Measurements from ENCODE around the gene RGMA.

Gene RGMA

DNA sequence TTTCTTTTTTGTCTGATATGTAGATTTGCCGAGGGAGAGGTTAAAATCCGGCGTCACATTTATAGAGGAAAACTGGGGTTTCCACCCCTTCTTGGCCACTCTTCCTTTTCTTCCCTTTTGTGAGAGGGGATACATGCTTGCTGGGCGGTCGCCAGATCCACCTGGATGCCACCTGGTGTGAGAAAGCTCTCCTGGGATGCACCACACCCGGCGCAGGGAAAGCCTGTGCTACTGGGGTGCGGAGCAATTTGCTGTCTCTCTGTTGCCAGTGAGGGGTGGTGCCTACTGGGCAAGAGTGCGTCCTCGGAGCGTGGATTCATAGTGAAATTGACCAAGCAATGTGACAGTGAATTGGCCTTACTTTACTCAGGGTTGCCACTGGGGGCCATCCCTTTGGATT lies 2.5 kb upstream of the RGMA start:
- DNase-seq = no peak

DNA sequence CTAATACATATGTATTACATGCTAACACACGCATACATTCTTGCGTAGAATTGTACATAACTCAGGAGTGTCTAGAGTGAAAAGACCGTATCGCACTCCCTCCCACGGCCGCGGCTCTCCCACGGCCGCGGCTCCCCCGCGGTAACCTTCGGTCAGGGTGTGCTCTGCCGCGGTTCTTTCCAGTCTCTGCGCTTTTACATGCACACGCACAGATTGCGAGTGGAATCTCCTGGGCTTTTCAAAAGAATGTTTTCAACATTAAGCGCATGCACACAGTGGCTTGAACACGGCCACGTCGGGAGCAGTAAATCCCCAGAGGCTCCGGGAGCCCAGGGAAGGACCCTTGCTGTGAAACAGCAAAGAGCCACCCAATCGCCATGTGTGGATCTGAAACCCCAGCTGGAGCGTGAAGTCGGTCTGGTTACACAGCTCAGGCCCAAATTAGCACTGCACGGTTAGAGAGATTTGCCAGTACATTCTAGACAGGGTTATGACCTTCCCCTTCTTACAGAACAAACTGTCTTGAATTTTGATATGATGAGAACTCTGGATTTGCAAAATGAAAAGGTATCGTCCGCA lies 805 bp upstream of the RGMA start:
- DNase-seq = no peak

DNA sequence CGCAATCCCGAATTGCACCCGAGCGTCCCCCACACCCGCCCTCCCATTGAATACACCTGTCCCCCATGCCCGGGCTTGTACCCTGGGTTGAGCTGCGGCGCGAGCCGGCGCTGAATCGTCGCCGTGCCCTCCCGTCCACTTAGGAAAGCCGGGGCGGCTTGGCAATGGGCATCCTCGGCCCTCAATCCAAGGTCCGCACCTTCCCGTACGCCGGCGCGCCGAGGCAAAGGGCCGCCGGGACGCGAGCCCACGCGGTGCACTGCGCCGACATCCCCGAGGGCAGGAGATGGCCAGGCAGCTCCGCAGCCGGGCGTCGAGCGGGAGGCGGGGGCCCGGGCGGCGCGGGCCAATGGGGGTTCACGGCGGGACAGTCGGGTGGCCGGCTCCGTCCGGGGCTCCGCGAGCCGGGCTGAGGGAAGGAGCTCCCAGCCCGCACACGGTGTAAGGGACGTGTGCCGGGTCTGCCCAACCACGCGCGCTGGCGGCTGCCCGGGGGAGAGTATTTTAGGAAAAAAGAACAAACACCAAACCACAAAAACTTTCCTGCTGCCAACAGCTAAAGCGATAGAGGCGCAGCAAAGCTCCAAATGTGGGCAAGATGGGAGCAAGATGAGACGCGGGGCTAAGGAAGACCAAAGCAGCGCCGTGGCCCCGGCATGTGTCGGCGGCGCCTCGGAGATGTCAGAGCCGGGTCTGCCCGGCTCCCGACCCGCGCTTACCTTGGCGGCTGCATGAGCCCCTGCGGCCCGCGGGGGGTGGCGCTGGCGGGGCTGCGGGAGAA lies 621 bp downstream of the RGMA start:
- DNase-seq = no peak

DNA sequence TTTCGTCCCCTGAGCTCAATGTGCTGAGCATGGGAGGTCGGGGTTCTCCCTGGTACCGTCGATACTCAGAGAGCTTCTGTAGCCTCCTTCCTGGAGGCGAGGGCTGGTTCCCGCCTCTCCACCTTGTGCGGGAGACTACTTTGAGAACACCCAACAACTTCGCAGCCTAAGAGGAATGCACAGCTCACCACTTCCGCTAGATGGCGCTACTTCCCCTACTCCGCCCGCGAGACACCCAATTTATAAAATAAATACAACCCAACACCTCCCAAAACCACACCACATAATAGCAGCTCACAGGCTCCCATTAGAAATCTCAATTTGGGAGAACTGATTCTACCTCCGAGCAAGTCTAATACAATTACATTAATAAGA lies 1.2 kb downstream of the RGMA start:
- peak; percentile 29 for DNase-seq

DNA sequence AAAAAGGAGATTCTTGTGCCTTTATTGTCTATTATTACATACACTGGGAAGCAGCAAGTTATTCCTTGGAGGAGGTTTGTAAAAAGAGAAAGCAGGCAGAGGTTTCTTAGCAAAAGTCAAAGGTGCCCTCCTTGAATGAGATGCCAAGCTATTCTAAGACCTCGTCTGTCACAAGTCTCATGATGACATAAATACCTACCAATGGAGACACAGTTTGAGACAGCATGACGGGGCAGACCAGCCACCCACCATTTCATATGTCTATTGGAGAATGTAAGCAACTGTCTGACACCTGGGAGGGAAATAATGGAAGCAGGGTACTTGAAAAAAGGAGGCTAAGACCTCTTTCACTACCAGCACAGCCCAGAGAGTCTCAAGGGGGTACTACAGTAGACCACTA lies 2.2 kb downstream of the RGMA start:
- DNase-seq = no peak

DNA sequence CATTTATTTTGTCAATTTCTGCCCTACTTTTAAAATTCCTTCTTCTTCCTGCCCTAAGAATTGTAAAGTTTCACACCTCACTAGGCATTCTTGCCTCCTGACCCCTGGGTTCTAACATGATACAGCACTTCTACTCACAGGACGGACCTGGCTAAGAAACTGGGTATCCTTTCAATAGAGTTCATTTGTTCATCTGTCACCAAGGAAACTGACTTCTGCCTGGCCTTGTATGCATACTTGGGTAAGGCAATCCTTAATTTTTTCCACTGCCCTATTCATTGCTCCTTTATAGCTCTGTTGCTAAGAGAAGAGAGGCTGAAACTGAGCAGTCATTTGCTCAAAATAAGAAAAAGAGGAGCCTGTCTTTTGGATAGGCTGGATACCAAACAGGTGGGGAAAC lies 3.3 kb downstream of the RGMA start:
- DNase-seq = no peak

DNA sequence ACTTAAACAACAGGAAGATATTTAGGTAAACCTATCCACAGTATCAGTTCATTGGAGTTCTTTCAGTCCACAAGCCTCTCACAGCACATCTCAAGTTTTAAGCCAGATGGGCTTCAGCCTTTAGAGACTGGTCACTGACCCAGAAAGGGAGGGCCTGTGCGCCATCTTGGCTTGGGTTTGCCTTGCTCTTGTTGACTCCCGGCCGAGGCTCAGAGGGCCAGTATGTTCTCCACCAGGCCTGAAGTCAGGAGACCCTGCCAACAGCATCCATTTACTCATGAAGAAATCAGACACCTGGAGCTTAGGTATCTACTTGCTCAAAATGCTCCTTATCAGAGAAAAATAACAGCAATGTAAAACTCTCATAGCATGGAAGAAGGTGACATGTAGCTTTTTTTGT lies 6.2 kb downstream of the RGMA start:
- DNase-seq = no peak

DNA sequence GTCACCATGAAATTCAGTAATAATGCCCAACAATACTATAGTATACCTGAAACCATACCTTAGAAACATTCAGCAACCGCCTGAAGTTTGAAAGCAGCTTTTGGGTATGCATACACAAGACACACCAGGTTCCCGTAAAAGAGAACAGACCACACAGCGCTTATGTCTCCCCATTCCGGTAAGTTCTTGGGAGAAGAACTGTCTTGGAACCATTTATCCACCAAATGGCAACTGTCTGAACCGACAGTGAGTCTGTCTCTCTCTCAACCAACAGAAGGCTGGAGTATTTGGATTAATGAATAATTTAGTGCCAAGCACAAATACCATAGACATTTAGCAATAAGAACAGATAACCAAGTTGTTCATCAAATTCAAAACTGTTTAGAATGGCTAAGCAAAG lies 7.6 kb downstream of the RGMA start:
- no peak for DNase-seq

DNA sequence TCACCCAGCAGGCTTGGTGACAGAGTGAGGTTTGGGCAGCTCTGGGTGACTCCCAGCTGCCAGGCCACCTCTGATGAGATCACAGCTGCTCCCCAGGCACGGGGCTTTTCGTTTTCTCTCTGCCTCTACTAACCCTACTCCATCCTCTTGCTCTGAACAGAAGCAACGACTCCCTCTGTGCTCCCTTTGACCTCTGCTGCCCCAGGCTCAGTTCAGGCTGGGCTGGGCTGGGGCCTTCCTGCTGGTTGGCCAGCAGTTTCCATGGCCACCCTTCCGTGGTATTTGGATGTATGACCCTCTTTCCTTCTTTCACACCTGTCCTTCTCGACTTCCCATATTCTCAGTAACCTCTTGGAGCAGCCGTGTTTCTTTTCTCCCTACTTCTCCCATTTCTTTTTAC lies 8.6 kb downstream of the RGMA start:
- no peak for DNase-seq

DNA sequence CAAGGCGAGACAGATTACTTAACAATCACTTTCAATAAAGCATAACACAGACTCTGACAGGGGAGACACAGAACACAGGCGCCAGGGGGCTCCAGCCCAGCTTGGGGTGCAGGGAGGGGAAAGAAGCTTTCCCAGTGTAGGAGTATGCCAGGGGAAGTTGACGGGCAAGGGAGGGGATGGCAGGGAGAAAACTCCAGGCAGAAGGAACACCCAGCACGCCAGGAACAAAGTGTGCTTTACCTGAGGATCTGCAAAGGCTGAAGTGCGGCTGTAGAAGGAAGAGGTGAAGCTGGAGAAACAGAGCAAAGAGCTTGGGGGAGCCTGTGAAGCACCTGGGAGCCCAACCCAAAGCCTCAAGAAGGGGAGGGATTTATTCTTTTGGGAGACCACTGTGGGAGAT lies 12.1 kb downstream of the RGMA start:
- no peak for DNase-seq

DNA sequence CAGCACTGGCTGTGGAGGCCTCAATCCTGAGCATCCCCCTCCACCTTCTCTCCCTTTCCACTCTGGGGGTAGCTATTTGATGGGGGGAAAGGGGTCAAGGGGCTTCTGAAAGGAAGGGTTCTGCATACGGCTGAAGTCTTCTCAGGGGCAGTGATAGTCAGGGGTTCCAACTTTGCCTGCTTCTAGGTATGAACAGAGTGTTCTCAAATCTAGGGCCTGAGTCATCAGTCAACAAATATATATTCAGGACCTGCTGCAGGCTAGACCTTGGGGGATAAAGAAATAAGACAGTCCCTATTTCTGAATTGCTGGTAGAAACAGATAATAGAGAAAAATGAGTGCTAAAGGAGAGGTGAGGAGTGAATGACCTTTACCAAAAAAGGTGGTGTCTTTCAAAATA lies 12.8 kb downstream of the RGMA start:
- DNase-seq = no peak

DNA sequence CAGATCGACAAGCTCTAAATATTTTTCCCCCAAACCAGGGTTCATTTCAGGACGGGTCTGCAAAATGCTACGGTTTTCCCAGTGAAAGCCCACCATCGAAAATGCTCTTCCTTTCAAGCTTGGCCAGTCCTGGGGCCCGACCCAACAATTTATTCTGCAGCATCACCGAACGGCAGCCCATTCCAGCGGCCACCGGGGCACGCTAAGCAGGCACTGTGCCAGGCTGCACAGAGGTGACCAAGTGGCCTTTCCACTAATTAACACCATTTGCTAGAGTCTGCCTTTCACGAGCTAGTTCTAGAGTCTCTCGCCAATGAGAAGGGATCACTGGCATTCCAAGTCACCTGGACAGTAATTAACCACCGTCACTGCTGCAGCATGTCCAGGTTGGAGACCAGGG lies 14.4 kb downstream of the RGMA start:
- no peak for DNase-seq

DNA sequence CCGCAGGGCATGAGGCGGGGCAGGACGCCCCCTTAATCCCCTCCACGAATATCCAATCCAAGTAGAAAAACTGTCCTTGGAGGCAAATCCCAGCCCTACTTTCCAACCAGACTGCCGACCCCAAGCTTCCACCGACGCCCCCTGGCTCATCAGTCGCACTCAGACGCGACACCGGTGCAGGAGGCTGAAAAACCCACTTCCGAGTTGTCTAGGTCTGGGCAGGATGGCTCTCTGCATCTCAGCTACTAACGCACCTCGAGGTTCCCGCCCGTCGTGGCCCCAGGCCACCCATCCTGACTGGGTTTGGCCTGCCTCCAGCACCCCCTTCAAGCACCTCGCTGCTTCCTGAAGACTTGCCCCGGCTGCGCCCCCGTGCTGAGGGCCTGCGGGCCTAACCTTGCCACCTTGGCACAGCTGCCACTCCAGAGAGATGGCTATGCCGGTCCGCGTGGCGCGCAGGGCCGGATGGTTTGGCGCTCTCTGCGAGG lies 15.5 kb downstream of the RGMA start:
- no peak for DNase-seq

DNA sequence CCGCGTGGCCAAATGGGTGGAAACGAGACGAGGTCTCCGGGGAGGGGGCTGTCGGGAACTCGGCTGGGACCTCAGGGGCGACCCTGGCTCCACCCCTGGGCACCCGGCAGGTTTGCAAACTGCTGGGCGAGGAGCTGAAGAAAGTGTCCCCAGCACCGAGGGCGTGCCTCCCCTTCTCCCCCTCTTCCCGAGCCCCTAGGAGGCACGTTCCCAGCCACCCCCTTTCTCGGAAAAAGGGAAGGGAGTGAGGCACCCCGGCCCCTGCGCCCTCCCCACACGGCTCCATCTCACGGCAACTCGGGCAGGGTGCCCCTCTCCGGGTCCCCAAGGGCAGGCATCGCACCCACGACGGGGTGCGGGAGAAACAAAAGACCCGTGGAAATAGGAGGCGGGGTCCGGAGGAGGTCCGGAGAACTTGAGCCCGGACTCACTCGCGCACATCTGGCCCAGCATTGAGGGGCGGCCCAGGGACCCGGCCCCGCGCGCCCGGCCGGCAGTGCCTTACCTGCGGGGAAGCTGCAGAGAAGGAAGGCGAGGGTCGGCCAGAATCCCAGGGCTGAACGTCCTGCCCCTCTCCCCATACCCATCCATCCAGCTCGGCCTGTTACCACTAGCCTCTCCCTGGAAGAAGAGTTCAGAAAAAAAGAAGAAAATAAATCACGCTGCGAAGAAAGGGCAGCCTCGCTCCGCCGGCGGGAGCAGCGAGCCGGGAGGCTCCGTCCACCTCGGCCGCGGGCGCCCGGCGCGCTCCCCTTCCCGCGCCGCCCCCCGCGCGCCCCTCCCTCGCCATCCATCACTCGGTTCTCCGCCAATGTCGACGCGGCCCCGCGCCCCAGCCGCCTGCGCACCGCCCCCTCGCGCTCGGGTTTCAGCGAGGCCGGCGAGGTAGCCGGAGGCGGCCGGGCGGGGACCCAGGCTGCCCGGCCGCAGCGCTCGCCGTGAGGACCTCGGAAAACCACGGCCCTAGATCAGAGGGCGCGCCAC lies 16.3 kb downstream of the RGMA start:
- peak; percentile 45 for DNase-seq

DNA sequence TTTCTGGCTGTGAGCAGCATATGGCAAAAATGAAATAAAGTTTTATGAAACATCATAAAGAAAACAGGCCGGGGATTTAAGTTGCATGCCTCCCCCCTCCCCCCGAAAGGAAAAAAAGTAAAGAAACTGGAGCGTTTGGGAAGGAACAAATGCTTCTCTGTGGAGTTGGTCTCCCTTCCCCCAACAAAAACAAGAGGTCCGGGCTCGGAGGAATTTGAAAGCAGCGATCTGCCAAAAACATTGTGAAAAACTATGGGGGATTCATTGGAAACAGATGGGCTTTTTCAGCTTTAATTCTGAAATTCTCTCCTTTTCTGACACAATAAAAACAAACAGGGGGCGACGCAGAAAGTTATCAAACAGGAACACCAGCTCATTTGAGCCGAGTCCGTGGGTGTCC lies 17.0 kb downstream of the RGMA start:
- no peak for DNase-seq

DNA sequence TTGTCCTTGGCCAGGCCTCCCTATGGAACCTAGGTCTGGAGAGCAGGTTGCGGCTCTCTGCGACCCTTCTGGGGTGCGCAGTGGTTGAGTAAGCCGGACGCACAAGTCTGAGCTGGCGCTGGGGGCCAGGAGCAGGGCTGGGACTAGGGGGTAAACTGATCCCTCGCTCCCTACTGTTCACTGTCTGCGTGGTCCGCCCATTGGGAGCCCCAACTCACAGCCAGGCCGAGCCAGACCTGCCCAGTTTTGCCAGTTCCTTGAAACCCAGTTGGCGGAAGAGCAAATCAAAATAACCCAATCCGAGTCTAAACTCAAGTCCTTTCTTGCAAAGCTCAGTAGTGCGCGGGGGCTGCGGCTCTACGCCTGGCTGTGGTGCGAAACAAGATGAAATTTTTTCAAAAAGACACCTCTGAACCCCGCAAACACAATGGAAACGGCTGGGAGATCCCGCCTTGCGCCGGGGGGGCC lies 17.5 kb downstream of the RGMA start:
- DNase-seq = no peak

DNA sequence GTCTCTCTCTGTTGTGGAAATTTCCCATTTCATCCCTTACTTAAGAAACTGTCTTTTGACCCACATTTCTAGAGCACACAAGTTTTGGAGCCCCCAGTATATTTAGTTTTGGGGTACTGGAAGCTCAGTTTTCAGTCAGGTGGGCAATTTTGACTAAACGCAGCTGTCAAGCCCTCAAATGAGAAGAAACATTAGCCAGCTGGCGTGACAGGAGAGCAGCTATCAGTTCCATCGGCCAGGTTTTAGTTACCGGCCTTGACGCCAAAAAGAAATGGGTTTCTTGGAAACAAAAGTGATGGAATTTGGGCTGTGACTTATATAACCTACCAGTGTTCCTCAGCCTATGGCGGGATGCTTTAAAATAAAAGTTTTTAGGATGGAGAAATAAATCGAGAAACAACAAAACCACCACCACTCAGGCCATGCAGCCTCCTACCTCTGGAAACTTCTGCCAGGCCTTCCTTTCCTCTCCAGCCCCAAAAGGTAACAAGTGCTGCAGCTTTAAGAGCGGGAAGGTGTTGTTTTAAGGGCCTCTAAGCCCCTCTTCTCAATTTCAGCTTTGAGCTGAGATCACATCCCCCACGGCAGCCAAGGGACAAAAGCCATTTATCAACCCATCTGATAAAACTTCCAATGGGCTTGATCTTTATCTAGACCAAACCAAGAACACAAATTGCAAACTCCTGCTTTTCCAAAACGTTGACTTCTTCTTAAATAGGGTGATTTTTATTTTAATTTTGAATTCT lies 18.3 kb downstream of the RGMA start:
- DNase-seq = no peak

DNA sequence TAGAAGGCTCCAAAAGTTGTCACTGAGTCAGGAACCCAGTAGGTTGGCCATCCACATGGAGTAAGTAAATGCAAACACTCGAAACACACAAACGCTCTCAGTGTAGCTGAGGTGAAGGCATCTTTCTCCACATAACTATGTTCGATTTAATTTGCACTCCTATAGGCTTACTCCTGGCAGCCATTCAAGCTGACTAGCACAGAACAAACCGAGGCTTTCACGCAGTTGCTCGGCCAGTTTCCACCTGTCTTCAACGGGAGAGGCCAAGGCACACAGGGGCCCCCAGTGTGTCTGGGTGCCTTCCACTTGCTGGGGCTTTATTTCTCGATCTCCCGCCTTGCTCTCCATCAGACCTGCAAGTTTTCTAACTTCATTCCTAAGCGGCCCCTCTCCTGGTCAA lies 18.9 kb downstream of the RGMA start:
- no peak for DNase-seq

DNA sequence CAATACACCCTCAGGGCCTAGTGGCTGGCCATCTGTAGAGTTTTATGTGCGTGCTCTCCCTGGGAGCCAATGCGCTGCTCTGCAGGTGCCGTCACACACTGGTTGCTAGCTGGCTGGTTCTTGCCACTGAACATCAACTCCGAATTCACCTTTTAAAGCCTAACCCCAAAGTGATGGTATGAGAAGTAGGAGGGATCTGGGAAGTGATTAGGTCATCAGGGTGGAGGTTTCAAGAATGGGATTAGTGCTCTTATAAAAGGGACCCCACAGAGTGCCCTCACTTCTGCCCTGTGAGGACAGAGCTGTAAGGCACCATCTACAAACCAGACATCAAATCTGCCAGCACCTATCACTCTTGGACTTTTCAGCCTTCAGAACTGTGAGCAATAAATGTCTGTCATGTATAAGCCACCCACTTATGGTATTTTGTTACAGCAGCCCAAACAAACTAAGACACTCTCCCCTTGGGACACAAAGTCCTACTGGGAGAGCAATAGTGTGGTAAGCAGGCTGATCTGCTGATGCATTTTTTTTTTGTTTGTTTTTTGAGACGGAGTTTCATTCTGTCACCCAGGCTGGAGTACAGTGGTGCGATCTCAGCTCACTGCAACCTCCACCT lies 20.3 kb downstream of the RGMA start:
- DNase-seq = no peak

DNA sequence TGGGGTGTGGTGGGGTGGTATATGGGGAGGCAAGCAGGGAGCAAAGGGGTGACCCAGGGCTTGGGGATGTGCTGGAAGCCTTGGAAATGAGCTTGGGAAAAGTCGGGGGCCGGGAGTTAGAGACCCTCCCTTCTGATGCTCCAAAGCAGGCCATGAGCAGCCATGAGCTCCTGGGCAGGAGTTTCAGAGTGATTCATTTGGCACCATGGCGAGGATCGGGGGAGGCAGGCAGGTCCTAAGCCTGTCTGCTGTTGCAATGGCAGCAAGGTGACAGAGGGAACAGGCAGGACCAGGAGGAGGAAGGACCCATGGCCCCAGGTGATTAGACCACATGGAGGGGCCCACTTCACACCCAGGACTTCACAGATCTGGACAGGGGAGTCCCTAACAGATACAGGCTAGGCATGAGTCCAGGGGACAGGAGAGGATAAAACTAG lies 21.3 kb downstream of the RGMA start:
- DNase-seq = no peak

DNA sequence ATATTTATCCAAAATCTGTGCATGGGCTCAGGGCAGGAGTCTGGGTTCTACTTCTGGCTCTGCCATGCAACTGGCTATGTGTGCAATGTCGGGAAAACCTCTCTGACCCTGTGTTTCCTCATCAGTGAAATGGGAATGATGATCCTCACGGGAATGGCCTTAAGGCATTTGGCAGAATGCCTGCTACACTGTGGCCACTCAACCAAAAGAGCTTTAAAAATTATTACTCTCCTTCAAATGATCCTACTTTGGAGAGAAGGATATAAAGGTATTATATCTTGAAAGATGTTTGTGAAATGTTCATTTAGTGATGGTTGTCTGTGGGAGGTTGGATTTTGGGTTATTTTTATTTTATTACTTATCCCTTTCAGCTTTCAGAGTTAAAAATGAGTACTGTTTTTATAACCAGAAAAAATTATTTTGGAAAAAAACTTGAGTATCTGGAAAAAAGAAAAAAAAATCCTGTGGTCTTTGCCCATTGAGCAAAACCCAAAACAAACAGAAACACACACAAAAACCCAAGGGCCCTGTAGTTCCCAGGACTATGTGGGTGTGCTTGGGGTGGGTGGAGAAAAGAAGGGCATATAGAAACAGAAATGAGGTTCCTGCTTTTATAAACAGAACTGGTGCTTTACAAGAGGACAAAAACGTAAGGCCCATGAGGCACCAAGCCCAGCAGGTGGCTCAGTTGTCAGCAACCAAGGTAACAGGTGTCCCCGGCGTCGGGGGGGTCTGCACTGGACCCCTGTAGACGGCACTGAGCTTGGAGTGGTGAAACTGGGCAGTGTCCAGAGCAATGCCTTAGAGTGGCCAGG lies 22.0 kb downstream of the RGMA start:
- no peak for DNase-seq

All from DMS79 treated with DMSO at 0.1 percent for 48 hours (cell line).